Kidney capillary endothelial cell (primary cell): ENCODE results near the gene ATF2.

Source experiments
- DNase-seq: peaks from one replicate; pipeline ENCODE4 v3.0.0-alpha.2; 2018; ENCODE audit warnings: low spot score

ATF2 gene

DNA sequence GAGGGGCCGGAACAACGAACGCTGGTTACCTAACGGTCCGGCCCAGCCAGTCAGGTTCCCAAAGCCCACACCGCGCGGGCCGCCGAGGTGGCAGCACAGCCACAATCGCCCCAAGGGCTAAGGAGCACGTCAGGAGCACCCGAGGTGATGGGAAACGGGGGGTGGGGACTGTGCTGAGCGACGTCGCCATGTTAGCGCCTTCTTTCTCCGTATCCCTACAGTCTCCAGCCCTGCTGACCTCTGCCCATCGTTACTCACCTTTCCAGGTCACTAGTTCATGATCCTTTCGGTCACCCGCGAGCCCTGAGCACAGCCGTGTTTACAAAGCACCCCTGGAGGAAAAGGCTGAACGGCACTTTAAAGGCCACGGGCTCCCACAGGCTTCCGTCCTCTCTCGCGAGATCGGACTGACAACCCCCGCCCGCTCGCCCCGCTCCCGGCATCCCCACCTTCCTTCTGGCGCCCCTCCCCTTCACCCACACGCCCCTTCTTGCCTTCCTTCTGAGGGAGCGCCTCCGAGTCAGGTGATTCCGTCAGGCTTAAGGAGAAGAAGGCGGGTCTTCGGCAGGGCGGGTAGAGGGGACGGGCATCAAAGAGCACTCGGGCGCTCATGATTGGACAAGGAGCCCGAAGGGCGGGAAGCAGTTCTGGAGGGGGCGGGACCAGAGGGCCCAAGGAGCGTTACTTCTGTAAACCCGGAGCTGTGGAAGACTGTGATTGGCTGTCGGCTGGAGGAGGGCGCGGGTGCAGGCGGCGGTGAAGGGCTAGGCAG lies at the start of gene ATF2:
ATF2 (minus strand) TSS at position 412 of the 772 bp plus-strand sequence. CDS start 31,760 bp downstream, outside the sequence.
- peak; percentile 99 for DNase-seq

DNA sequence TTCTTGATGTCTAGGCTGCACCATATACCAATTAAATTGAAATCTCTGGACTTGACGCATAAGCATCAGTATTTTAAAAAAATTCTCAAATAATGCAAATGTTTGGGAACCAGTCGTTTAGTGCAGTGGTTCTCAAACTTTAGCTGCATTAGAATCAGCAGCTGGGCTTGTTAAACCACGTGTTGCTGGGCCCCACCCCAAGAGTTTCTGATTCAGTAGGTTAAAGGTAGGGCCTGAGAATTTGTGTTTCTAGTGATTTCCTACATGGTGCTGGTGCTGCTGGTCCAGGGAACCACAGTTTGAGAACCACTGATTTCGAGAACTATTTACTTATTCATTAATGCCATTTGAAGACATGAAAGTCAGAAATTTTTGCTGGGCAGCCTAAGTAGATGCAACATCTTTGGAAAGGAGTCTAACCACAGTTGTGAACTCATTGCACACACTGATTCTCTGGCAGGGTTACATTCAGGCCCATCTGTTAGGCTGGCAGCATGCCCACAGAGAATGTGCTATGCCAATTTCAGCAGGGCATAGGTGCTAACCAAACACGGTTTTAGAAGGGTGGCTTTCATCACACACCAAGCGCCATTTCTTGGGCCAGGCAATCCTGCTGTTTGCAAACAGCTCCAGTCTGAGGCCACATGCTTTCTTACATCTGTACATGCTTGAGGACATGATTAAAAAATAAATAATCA lies 39.9 kb upstream of the ATF2 start:
- DNase-seq, result no peak

GRCh38 chr2:175206866-175207265 lies 38.9 kb upstream of the ATF2 start:
- DNase-seq, result no peak

DNA sequence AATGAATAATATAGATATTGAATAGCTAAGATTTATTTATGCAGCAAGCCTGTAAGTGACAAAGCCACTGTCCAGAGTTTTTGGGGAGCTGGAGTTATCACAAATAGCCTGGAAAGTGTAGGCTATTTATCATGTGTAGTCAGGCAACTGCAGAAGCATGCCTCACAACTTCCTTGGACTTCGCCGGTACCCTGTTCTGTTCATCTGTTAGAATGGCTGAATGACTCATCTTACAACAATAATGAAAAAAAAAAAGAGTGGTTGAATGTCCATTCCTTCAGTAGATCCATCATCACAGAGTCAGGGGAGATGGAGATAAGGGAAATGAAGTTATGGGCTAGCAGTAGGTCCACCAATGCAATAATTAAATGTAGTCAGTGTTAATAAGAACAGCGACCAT lies 37.5 kb upstream of the ATF2 start:
- peak; percentile 11 for DNase-seq

DNA sequence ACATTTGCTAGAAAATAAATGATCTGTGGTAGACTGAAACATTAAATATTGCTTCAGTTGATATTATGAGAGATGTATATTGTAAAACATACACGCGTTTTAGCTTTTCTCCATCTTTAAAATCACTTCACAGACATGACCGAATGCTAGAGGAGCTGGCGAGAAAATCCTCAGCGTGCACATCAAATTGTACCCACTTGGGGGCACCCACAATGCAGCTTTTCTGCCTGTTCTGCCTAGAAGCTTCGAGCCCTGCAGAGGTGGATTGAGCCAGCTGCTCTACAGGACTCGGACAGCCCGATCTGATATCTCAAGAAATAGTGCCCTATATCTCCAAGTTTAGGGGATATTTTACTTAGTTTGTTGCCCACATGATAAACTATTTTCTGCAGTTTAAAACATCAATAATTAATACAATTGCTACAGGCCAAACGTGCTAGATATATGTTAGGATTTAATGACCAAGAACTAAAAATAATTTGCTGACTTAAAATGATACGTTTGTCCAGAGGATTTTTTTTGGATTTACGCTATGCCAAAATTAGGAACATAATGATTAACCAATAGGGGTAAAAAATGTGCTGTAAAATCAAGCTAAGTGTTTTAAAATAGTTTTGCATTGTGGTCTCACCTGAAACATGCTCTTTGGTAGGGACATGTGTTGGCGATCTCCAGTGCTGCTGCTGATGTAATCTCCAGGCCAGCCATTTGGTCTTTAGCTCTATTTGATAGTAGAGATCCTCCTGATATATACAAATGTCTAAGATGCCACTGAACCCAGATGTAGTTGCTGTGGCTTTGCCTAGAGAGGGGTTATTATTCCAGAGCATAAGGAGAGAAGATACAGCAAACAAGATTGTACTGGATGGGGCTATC lies 35.9 kb upstream of the ATF2 start:
- DNase-seq, result peak; percentile 33

DNA sequence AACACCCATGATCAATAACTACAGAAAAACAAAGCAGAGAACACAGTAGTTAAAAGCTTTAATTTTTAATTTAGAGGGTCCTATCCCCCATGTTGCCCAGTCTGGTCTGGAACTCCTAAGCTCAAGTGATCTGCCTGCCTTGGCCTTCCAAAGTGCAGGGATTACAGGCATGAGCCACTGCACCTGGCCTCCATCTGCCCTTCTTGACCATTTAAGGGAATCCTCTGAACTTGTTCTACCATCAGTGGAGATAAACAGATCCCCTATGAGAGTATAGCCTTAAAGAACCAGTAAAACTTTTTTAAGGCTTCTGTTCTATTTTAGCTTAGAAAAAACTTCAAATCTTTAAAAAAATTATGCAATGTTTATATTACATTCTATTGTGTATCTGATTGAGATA lies 27.0 kb upstream of the ATF2 start:
- DNase-seq, result no peak

GRCh38 chr2:175188761-175189160 lies 20.8 kb upstream of the ATF2 start:
- DNase-seq, result no peak

- no peak for DNase-seq
Measured at GRCh38 chr2:175187378-175187777, 19.4 kb upstream of the ATF2 start.

- DNase-seq, result no peak
Measured at GRCh38 chr2:175183674-175184073, 15.7 kb upstream of the ATF2 start.

GRCh38 chr2:175181877-175182308 lies 13.9 kb upstream of the ATF2 start:
- DNase-seq, result no peak

GRCh38 chr2:175181104-175181876 lies 13.3 kb upstream of the ATF2 start, which contains the start of gene ATP5MC3:
TSS of gene ATP5MC3 (minus strand) at chr2:175181710. CDS start at chr2:175181393, 317 bp downstream.
- peak; percentile 86 for DNase-seq

- peak; percentile 33 for DNase-seq
Measured at GRCh38 chr2:175180701-175181103, 12.7 kb upstream of the ATF2 start.

GRCh38 chr2:175176624-175177023 lies 8.6 kb upstream of the ATF2 start:
- DNase-seq, result no peak

GRCh38 chr2:175175896-175176295 lies 7.9 kb upstream of the ATF2 start:
- DNase-seq, result no peak

DNA sequence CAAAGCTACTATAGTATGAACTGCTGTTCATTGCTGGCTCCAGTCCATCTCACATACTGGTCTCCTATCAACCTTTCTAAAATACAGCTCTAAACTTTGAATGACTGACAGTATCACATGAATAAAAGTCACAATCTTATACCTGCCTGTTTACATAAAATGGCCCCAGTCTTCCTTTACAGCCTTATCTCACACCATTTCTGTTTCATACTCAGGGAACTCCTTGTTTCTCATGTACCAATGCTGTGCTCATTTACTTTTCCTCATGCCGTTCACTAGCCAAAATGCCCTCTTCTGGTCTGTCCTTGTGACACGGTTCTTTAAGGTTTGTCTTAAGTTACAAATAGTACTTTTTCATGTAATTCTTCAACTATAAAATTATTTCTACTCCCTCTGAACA lies 7.3 kb upstream of the ATF2 start:
- DNase-seq, result no peak

- DNase-seq, result no peak
Measured at GRCh38 chr2:175170659-175171304, 2.8 kb upstream of the ATF2 start.

GRCh38 chr2:175169191-175169590 lies 1.2 kb upstream of the ATF2 start:
- DNase-seq, result no peak

DNA sequence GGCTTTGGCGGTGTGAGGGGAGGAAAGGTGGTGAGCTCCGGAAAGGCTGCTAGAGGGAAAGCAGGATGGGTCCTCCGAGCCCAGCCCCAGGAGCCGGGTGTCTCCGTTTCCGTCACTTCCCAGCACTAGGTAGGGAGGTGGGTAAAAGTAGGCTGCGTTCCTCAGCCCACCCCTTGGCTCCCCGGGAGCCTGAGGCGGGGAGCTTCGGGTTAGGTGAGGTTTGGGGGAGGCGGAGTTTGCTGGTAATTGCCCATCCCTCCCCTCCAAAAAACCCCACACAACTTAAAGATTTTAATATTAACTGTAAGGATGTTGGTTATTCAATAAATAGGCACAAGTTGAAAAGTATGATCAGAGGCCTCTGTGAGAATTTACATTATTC lies 552 bp upstream of the ATF2 start:
- DNase-seq, result no peak

DNA sequence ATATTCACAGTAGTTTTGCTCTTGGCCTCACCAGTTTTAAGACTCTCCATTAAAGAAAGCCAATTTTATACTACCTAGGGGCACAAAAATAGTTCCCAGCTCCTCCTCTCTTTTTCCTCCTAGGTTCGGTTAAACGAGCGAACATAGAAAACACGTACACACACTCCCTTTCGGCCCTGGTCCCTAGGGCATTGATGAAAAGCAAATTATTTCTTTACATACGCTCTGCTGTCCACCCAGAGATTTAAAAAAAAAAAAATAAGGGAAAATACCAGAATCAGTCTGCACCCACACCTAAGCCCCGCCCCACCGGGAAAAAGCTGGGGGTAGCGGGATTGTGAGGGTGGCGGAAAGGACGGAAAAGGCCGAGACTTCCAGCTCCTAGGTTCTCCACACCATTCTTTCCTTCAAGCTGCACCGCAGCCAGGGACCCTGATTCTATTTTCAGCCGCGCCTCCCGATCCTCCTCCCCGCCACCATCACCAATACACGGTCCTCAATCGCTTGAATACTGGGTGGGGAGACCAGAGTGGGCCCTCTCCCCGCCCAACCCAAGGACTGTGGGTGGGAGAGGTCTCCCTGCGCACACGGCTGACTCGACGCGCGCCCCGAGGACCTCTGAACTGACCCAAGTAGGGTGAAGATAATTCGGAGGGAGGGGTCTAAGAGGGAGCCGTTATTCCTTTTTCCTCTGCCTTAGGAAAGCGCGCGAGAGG lies 769 bp downstream of the ATF2 start:
- DNase-seq, result peak; percentile 33

GRCh38 chr2:175166216-175166824 lies 1.7 kb downstream of the ATF2 start:
- no peak for DNase-seq
